Activated CD8-positive, alpha-beta memory T cell treated with anti-CD3 and anti-CD28 coated beads for 36 hours (primary cell): Measurements from ENCODE around the gene FAM210B. TPM values are rescaled to one million over a fixed set of nuclear protein-coding genes. Genes with fewer than 3 reads are reported as not detected.

ENCODE experiments used
- CTCF ChIA-PET: fragments of 350-600 bp; sonication (Branson Sonifier 250); formaldehyde crosslinking; loops from one replicate; lab custom pipeline; 2021; ENCODE audit warnings: antibody characterized with exemption; lab: Charles Lee
- POLR2A ChIA-PET: fragments of 350-600 bp; sonication (Branson Sonifier 250); formaldehyde crosslinking; loops from one replicate; lab custom pipeline; 2021; ENCODE audit warnings: antibody characterized with exemption; lab: Charles Lee
- total RNA-seq, 2 experiments: library from RNA; stranded (reverse); gene quantifications; one replicate each; pipeline ENCODE4 v1.2.3, GENCODE V29; 2021

Gene FAM210B
- total RNA-seq, 2 experiments from 2014 or later: 4.3 to 4.8 TPM

- POLR2A ChIA-PET: interaction anchor here (1.1 kb wide), 1 partner anchor 56 kb away, joined by 3 read pairs; the partner anchor contains the start of gene RTF2
- CTCF ChIA-PET: interaction anchor here (0.8 to 1.0 kb wide), 2 partner anchors 14 to 27 kb away, joined by 4 to 6 read pairs; no protein-coding TSS in a partner anchor
These were observed 53.7 kb downstream of the FAM210B start for GRCh38 chr20:56412473-56412790.

GRCh38 chr20:56412949-56413348 is 54.2 kb downstream of the FAM210B start:
- CTCF ChIA-PET: interaction anchor here (1.0 to 1.2 kb wide), 2 partner anchors 8 to 9 kb away, joined by 3 read pairs; no protein-coding TSS in a partner anchor
- POLR2A ChIA-PET: interaction anchor here (1.0 to 1.1 kb wide), 2 partner anchors 21 to 56 kb away, joined by 3 to 4 read pairs; partner anchors contain the start of genes AURKA, CSTF1 and RTF2

- ChIA-PET CTCF (interaction anchor here (1.0 kb wide), 2 partner anchors 19 to 28 kb away, joined by 3 to 4 read pairs; no protein-coding TSS in a partner anchor), POLR2A (interaction anchor here (0.6 to 0.9 kb wide), 2 partner anchors 24 to 58 kb away, joined by 4 to 9 read pairs; no protein-coding TSS in a partner anchor)
These were observed 56.3 kb downstream of the FAM210B start for GRCh38 chr20:56414842-56415765.

- POLR2A ChIA-PET: no interaction called here
- CTCF ChIA-PET: no interaction called here
These were observed 58.6 kb downstream of the FAM210B start for GRCh38 chr20:56417402-56417801.

GRCh38 chr20:56417911-56418310 is 59.1 kb downstream of the FAM210B start:
- POLR2A ChIA-PET: no interaction called here
- CTCF ChIA-PET: interaction anchor here (1.4 to 2.2 kb wide), 2 partner anchors 11 to 25 kb away, joined by 5 to 6 read pairs; no protein-coding TSS in a partner anchor

Other genes starting within 250 kb of the FAM210B start
- gene MC3R, start 110.2 kb upstream of the FAM210B start, total RNA-seq: not detected
- gene AURKA, start 33.2 kb downstream of the FAM210B start, total RNA-seq: 10 to 100 TPM; 64.5 to 69.2 TPM
- gene CSTF1, start 33.7 kb downstream of the FAM210B start, total RNA-seq: 10 to 100 TPM; 55.7 to 59.7 TPM
- 1 to 10 TPM; 2.7 to 2.8 TPM for gene CASS4, start 53.3 kb downstream of the FAM210B start, total RNA-seq
- 10 to 100 TPM; 78.2 to 79.7 TPM for gene RTF2, start 109.7 kb downstream of the FAM210B start, total RNA-seq
- under 1 TPM; 0.53 to 0.59 TPM for gene FAM209A, start 165.8 kb downstream of the FAM210B start, total RNA-seq
- gene FAM209B, start 174.3 kb downstream of the FAM210B start, total RNA-seq: under 1 TPM; 0.48 to 0.86 TPM